OCI-LY7 (cell line): Measurements from ENCODE around the gene VANGL1. TPM values are rescaled to one million over a fixed set of nuclear protein-coding genes. Genes with fewer than 3 reads are reported as not detected.

ENCODE experiments used
- BruUV-seq: library from RNA; stranded (reverse); fragments of 400-500 nt; replicated peaks from 2 replicates; lab custom pipeline; 2021; lab: Mats Ljungman, UMichigan
- CTCF ChIA-PET: fragments of 300-600 bp; sonication (Branson Sonifier 250); formaldehyde crosslinking; loops from one replicate; lab custom pipeline; 2022; ENCODE audit warnings: antibody characterized with exemption; ENCODE audit not compliant: unreplicated experiment; lab: Charles Lee
- POLR2A ChIA-PET: fragments of 300-600 bp; sonication (Branson Sonifier 250); formaldehyde crosslinking; loops from one replicate; lab custom pipeline; 2022; ENCODE audit warnings: antibody characterized with exemption; lab: Charles Lee
- DNase-seq: peaks from one replicate; pipeline ENCODE4 v3.0.0-alpha.2; 2015; ENCODE audit warnings: low spot score
- H2AFZ ChIP-seq: fragments of 200-600 bp; sonication (generic), shearing (Covaris generic); 2 replicates; pipeline ENCODE4 v1.6.1; 2014; ENCODE audit warnings: mild to moderate bottlenecking, antibody characterized with exemption, low read length, moderate library complexity
- H3K27ac ChIP-seq: fragments of 200-600 bp; sonication (generic); 2 replicates; pipeline ENCODE4 v1.5.1; 2014; ENCODE audit warnings: mixed run types, low read depth, mild to moderate bottlenecking, moderate library complexity, low read length, inconsistent platforms; ENCODE audit not compliant: poor library complexity, severe bottlenecking
- H3K36me3 ChIP-seq: fragments of 200-600 bp; sonication (generic); 2 replicates; pipeline ENCODE4 v1.6.1; 2014; ENCODE audit warnings: mild to moderate bottlenecking, antibody characterized with exemption, low read length, moderate library complexity, mixed read lengths; ENCODE audit not compliant: insufficient read depth
- H3K4me1 ChIP-seq: fragments of 200-600 bp; sonication (generic); 2 replicates; pipeline ENCODE4 v1.5.1; 2014; ENCODE audit warnings: mild to moderate bottlenecking, low read length; ENCODE audit not compliant: insufficient read depth, poor library complexity, severe bottlenecking
- H3K4me2 ChIP-seq: fragments of 200-600 bp; sonication (generic); 2 replicates; pipeline ENCODE4 v1.6.1; 2014; ENCODE audit warnings: mild to moderate bottlenecking, low read length
- H3K4me3 ChIP-seq: fragments of 200-600 bp; sonication (generic); 2 replicates; pipeline ENCODE4 v1.5.1; 2014; ENCODE audit warnings: mild to moderate bottlenecking, low read depth, low read length; ENCODE audit not compliant: poor library complexity, severe bottlenecking
- H3K79me2 ChIP-seq: fragments of 200-600 bp; sonication (generic); 2 replicates; pipeline ENCODE4 v1.6.1; 2016; ENCODE audit warnings: low read depth, mild to moderate bottlenecking, low read length, moderate library complexity, mixed read lengths; ENCODE audit not compliant: insufficient read depth
- H3K9me2 ChIP-seq: fragments of 200-600 bp; sonication (generic); 2 replicates; pipeline ENCODE4 v1.6.1; 2016; ENCODE audit warnings: mild to moderate bottlenecking, low read length, mixed read lengths; ENCODE audit not compliant: insufficient read depth
- H3K9me3 ChIP-seq: fragments of 200-600 bp; sonication (generic); 2 replicates; pipeline ENCODE4 v1.6.1; 2014; ENCODE audit warnings: mild to moderate bottlenecking, mixed run types, low read length, mixed read lengths
- H4K20me1 ChIP-seq: fragments of 200-600 bp; sonication (generic); 2 replicates; pipeline ENCODE4 v1.6.1; 2014; ENCODE audit warnings: mild to moderate bottlenecking, antibody characterized with exemption, low read length, moderate library complexity, mixed read lengths; ENCODE audit not compliant: insufficient read depth
- EZH2phosphoT487 ChIP-seq: fragments of 200-600 bp; sonication (generic); IDR thresholded peaks from 2 replicates; pipeline ENCODE4 v1.6.1; 2018; ENCODE audit warnings: low read depth, borderline replicate concordance, mild to moderate bottlenecking, mixed run types, antibody characterized with exemption, low read length, moderate library complexity, mixed read lengths
- intact Hi-C: fragments of 100-400 bp; cut with micrococcal nuclease; formaldehyde crosslinking; loops from one replicate; pipeline ENCODE4 v1.10.0; 2022; ENCODE audit not compliant: unreplicated experiment
- total RNA-seq, 2 experiments: library from RNA; depleted of rRNA in 1 of 2; stranded (reverse); fragments of >200 nt in 1 of 2; shearing (Covaris generic) in 1 of 2; gene quantifications; 2 replicates each; pipeline ENCODE4 v1.2.3, GENCODE V29; 2014 to 2022
- TF ChIP-seq, protein P1 (sequence below): fragments of 200-600 bp; sonication (generic); conservative IDR thresholded peaks from 2 replicates; pipeline ENCODE4 v1.5.1; 2014; ENCODE audit warnings: mild to moderate bottlenecking, antibody characterized with exemption, low read length, moderate library complexity, mixed read lengths

VANGL1 gene
- total RNA-seq, 2 experiments from 2014 or later: 1.2 TPM; not detected in 1

DNA sequence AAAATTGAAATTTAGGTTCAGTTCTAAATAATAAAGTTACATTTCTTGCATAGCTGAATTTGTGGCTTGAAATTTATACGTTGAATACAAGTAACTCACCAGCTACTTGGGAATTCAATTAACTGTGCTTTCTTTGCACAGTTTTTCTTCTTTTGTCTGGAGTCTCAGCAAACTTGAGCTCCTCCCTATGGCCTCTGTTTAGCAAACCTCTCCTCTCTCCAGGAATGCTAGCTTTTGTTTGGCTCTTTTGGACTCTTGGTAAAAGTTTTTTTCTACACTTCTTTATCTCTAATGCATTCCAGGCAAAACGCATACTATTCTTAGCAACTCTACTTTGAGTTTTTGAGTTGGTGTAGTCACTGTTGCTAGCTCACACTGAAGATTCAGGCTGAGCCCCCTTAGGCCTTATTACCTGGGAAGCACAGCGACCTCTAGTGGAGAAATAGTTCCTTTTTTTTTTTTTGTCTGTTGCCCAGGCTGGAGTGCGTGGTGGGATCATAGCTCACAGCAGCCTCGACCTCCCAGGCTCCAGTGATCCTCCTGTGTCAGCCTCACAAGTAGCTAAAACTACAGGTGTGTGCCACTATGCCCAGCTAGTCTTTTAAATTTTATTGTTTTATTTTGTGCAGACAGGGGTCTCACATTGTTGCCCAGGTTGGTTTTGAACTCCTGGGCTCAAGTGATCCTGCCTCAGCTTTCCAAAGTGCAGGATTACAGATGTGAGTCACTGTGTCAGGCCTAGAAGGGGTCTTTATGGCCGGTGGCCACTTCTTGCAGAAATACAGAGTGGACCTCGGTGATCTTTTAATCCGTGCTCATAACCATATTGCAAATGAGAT is 65.0 kb downstream of the VANGL1 start:
- Histone ChIP-seq H3K4me2 (no peak overlapping the region), H4K20me1 (no peaks in the 10 kb centered on the region), H3K4me3 (no peak overlapping the region), H3K27ac (no peak overlapping the region), H3K9me3 (no peaks in the 10 kb centered on the region), H3K4me1 (no peaks in the 10 kb centered on the region), H3K36me3 (no peaks in the 10 kb centered on the region), H2AFZ (no peak overlapping the region), H3K79me2 (no peaks in the 10 kb centered on the region), H3K9me2 (no peaks in the 10 kb centered on the region)
- POLR2A ChIA-PET: interaction anchor here (0.6 to 0.7 kb wide), 3 partner anchors 141 to 1694 kb away, joined by 3 read pairs; no protein-coding TSS in a partner anchor
- intact Hi-C loops: loop anchor here (5.0 kb wide), 1 partner anchor 100 kb away; no protein-coding TSS in a partner anchor
- peak; percentile 57 for DNase-seq
- TF ChIP-seq, protein P1, sequence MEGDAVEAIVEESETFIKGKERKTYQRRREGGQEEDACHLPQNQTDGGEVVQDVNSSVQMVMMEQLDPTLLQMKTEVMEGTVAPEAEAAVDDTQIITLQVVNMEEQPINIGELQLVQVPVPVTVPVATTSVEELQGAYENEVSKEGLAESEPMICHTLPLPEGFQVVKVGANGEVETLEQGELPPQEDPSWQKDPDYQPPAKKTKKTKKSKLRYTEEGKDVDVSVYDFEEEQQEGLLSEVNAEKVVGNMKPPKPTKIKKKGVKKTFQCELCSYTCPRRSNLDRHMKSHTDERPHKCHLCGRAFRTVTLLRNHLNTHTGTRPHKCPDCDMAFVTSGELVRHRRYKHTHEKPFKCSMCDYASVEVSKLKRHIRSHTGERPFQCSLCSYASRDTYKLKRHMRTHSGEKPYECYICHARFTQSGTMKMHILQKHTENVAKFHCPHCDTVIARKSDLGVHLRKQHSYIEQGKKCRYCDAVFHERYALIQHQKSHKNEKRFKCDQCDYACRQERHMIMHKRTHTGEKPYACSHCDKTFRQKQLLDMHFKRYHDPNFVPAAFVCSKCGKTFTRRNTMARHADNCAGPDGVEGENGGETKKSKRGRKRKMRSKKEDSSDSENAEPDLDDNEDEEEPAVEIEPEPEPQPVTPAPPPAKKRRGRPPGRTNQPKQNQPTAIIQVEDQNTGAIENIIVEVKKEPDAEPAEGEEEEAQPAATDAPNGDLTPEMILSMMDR: peak; percentile 89
- no peak for TF ChIP-seq EZH2phosphoT487
- CTCF ChIA-PET: interaction anchor here (0.7 to 0.9 kb wide), 2 partner anchors 11 to 211 kb away, joined by 3 read pairs; no protein-coding TSS in a partner anchor
- no TSS peak for BruUV-seq

- intact Hi-C loops: loop anchor here (10.0 kb wide), 1 partner anchor 64 kb away; no protein-coding TSS in a partner anchor
- Histone ChIP-seq H3K36me3 (no peaks in the 10 kb centered on the region), H3K4me3 (no peak overlapping the region), H4K20me1 (no peaks in the 10 kb centered on the region), H3K9me3 (no peaks in the 10 kb centered on the region), H2AFZ (no peak overlapping the region), H3K79me2 (no peaks in the 10 kb centered on the region), H3K9me2 (no peaks in the 10 kb centered on the region), H3K4me2 (no peak overlapping the region), H3K4me1 (no peaks in the 10 kb centered on the region), H3K27ac (no peak overlapping the region)
- TF ChIP-seq, protein P1: no peak
- no peak for TF ChIP-seq EZH2phosphoT487
- no peak for DNase-seq
- ChIA-PET CTCF (no interaction called here), POLR2A (interaction anchor here (0.6 kb wide), 1 partner anchor 1076 kb away, joined by 3 read pairs; no protein-coding TSS in a partner anchor)
- no TSS peak for BruUV-seq
These were observed 69.3 kb downstream of the VANGL1 start for GRCh38 chr1:115710859-115711624.
